Measurements from ENCODE around the gene BNIP5.

BNIP5 gene

GRCh38 chr6:36273067-36273466, 63.6 kb downstream of the BNIP5 start:
- no peak for DNase-seq (ENCODE audit: low read depth)
- H3K4me3 ChIP-seq (ENCODE audit: low read depth, low read length), result no peak overlapping the region
- no peak for TF ChIP-seq CTCF (IDR thresholded peaks at IDR 0.05; ENCODE audit: insufficient read depth, low read depth, low read length, missing control alignments)

- DNase-seq (ENCODE audit: low read depth), result no peak
- no peak for TF ChIP-seq CTCF (IDR thresholded peaks at IDR 0.05; ENCODE audit: insufficient read depth, low read depth, low read length, missing control alignments)
- H3K4me3 ChIP-seq (ENCODE audit: low read depth, low read length), result no peak overlapping the region
Observed at GRCh38 chr6:36272234-36272633, 64.5 kb downstream of the BNIP5 start.

GRCh38 chr6:36269834-36270705, 66.6 kb downstream of the BNIP5 start, which contains the start of gene PNPLA1:
PNPLA1 (plus strand) TSS chr6:36270060; CDS start chr6:36270460, 400 bp downstream.
- DNase-seq (ENCODE audit: low read depth), result no peak
- TF ChIP-seq CTCF (IDR thresholded peaks at IDR 0.05; ENCODE audit: insufficient read depth, low read depth, low read length, missing control alignments), result no peak
- H3K4me3 ChIP-seq (ENCODE audit: low read depth, low read length), result no peak within 1 kb of the TSS

GRCh38 chr6:36268478-36269275, 68.0 kb downstream of the BNIP5 start:
- TF ChIP-seq CTCF (IDR thresholded peaks at IDR 0.05; ENCODE audit: insufficient read depth, low read depth, low read length, missing control alignments), result no peak
- DNase-seq (ENCODE audit: low read depth), result no peak
- H3K4me3 ChIP-seq (ENCODE audit: low read depth, low read length), result no peak overlapping the region

- no peak for DNase-seq (ENCODE audit: low read depth)
- H3K4me3 ChIP-seq (ENCODE audit: low read depth, low read length), result no peak overlapping the region
- no peak for TF ChIP-seq CTCF (IDR thresholded peaks at IDR 0.05; ENCODE audit: insufficient read depth, low read depth, low read length, missing control alignments)
Observed at GRCh38 chr6:36267731-36268477, 68.8 kb downstream of the BNIP5 start.

GRCh38 chr6:36266913-36267644, 69.6 kb downstream of the BNIP5 start:
- H3K4me3 ChIP-seq (ENCODE audit: low read depth, low read length), result no peak overlapping the region
- TF ChIP-seq CTCF (IDR thresholded peaks at IDR 0.05; ENCODE audit: insufficient read depth, low read depth, low read length, missing control alignments), result no peak
- no peak for DNase-seq (ENCODE audit: low read depth)

Measured in GM12865 (cell line).